H1 (cell line): ENCODE measurements around the gene ACTG2. TPM values are rescaled to one million over a fixed set of nuclear protein-coding genes. Genes with fewer than 3 reads are reported as not detected.

Experiments used
- CTCF ChIA-PET: fragments of 300-600 bp; sonication (Branson Sonifier 250); formaldehyde crosslinking; loops from one replicate; lab custom pipeline; 2021; ENCODE audit not compliant: partially characterized antibody; lab: Charles Lee
- POLR2A ChIA-PET: fragments of 300-600 bp; sonication (Branson Sonifier 250); formaldehyde crosslinking; loops from one replicate; lab custom pipeline; 2021; ENCODE audit warnings: inconsistent platforms; ENCODE audit not compliant: partially characterized antibody; lab: Charles Lee
- DNase-seq, 2 experiments: peaks; one replicate each; pipeline versions ENCODE4 v3.0.0 to v3.0.0-alpha.2; 2010 to 2022; ENCODE audit warnings: low spot score in 2 of 2, low read depth in 1 of 2, mixed read lengths in 1 of 2
- FAIRE-seq: peaks from 2 replicates; lab custom pipeline; 2011; peaks lifted over from hg19 to GRCh38; lab: Jason Lieb, UNC
- H2AFZ ChIP-seq: 2 replicates; pipeline ENCODE4 v1.8.1; 2012; ENCODE audit warnings: low read length, inconsistent platforms
- H2AK5ac ChIP-seq: 2 replicates; pipeline ENCODE4 v1.6.1; 2013; ENCODE audit warnings: low read depth, low read length
- H2BK120ac ChIP-seq: replicated peaks from 2 replicates; pipeline ENCODE3; 2013; ENCODE audit warnings: low read depth, low read length, inconsistent platforms
- H2BK12ac ChIP-seq: 2 replicates; pipeline ENCODE4 v1.6.1; 2013; ENCODE audit warnings: low read depth, low read length
- H2BK15ac ChIP-seq: 2 replicates; pipeline ENCODE4 v1.6.1; 2013; ENCODE audit warnings: low read length
- H2BK20ac ChIP-seq: 2 replicates; pipeline ENCODE4 v1.6.1; 2013; ENCODE audit warnings: low read length
- H2BK5ac ChIP-seq: 2 replicates; pipeline ENCODE4 v1.6.1; 2013; ENCODE audit warnings: low read depth, low read length
- H3K14ac ChIP-seq: 2 replicates; pipeline ENCODE4 v1.6.1; 2013; ENCODE audit warnings: inconsistent platforms; ENCODE audit not compliant: insufficient read length
- H3K18ac ChIP-seq: 2 replicates; pipeline ENCODE4 v1.6.1; 2013; ENCODE audit warnings: low read length; ENCODE audit errors: extremely low read depth
- H3K23ac ChIP-seq: 2 replicates; pipeline ENCODE4 v1.6.1; 2013; ENCODE audit warnings: inconsistent platforms; ENCODE audit not compliant: insufficient read length
- H3K23me2 ChIP-seq: 2 replicates; pipeline ENCODE4 v1.6.1; 2013; ENCODE audit warnings: low read depth, low read length
- H3K27ac ChIP-seq: 2 replicates; pipeline ENCODE4 v1.6.1; 2011; ENCODE audit warnings: low read depth, low read length, inconsistent platforms
- H3K27me3 ChIP-seq, 4 experiments: replicated peaks in 1 of 4; 1 replicate in 1 of 4; 2 replicates in 3 of 4; pipeline versions ENCODE4 v1.6.1 to v1.8.1; 2011 to 2013; ENCODE audit warnings: low read length in 3 of 4, mild to moderate bottlenecking in 3 of 4, inconsistent platforms in 2 of 4, mixed read lengths in 2 of 4, moderate library complexity in 1 of 4; ENCODE audit not compliant: control insufficient read depth in 3 of 4, insufficient read depth in 3 of 4; ENCODE audit errors: extremely low read depth in 1 of 4
- H3K36me3 ChIP-seq, 4 experiments: 2 replicates each; pipeline versions ENCODE4 v1.6.1 to v1.8.1; 2011 to 2013; ENCODE audit warnings: mild to moderate bottlenecking in 4 of 4, low read length in 3 of 4, moderate library complexity in 2 of 4, control low read depth in 1 of 4, inconsistent platforms in 1 of 4; ENCODE audit not compliant: insufficient read depth in 4 of 4, control insufficient read depth in 2 of 4
- H3K4ac ChIP-seq: replicated peaks from 2 replicates; pipeline ENCODE3; 2013; ENCODE audit warnings: low read length, low read depth, mixed read lengths, inconsistent platforms; ENCODE audit not compliant: insufficient read length
- H3K4me1 ChIP-seq, 4 experiments: replicated peaks in 1 of 4; 1 replicate in 1 of 4; 2 replicates in 3 of 4; pipeline versions ENCODE4 v1.6.1 to v1.8.1; 2011 to 2013; ENCODE audit warnings: low read length in 3 of 4, inconsistent platforms in 2 of 4, mixed read lengths in 1 of 4; ENCODE audit not compliant: insufficient read depth in 4 of 4, control insufficient read depth in 3 of 4
- H3K4me2 ChIP-seq, 2 experiments: 2 replicates each; pipeline versions ENCODE4 v1.6.1 to v1.8.1; 2011 to 2013; ENCODE audit warnings: low read depth in 2 of 2, low read length in 2 of 2, control low read depth in 1 of 2, inconsistent platforms in 1 of 2, mild to moderate bottlenecking in 1 of 2; ENCODE audit not compliant: insufficient read depth in 1 of 2
- H3K4me3 ChIP-seq, 4 experiments: fragments of 200-600, 300-600 bp in 1 of 4; sonication (generic), shearing (Covaris generic), sonication (Bioruptor Twin) in 1 of 4; 2 replicates each; pipeline versions ENCODE4 v1.5.1 to v1.8.1; 2011 to 2016; ENCODE audit warnings: low read length in 4 of 4, low read depth in 3 of 4, control low read depth in 2 of 4, inconsistent platforms in 2 of 4, mild to moderate bottlenecking in 2 of 4, mixed read lengths in 1 of 4, moderate library complexity in 1 of 4; ENCODE audit not compliant: insufficient read depth in 2 of 4; ENCODE audit errors: extremely low read depth in 1 of 4
- H3K56ac ChIP-seq: replicated peaks from 2 replicates; pipeline ENCODE3; 2013; ENCODE audit warnings: low read depth, mild to moderate bottlenecking, mixed read lengths, low read length, inconsistent platforms; ENCODE audit not compliant: insufficient read length
- H3K79me1 ChIP-seq: 2 replicates; pipeline ENCODE4 v1.6.1; 2013; ENCODE audit warnings: low read depth, low read length, control low read depth
- H3K79me2 ChIP-seq, 2 experiments: 2 replicates each; pipeline versions ENCODE4 v1.6.1 to v1.8.1; 2012 to 2013; ENCODE audit warnings: low read length in 2 of 2, mild to moderate bottlenecking in 2 of 2, inconsistent platforms in 1 of 2; ENCODE audit not compliant: insufficient read depth in 2 of 2, control insufficient read depth in 1 of 2
- H3K9ac ChIP-seq, 4 experiments: replicated peaks in 1 of 4; 1 replicate in 1 of 4; 2 replicates in 3 of 4; pipeline versions ENCODE4 v1.6.1 to v1.8.1; 2011 to 2013; ENCODE audit warnings: low read depth in 3 of 4, low read length in 3 of 4, control low read depth in 2 of 4, mild to moderate bottlenecking in 2 of 4, moderate library complexity in 2 of 4, inconsistent platforms in 1 of 4; ENCODE audit errors: extremely low read depth in 1 of 4
- H3K9me3 ChIP-seq, 2 experiments: 2 replicates each; pipeline versions ENCODE4 v1.6.1 to v1.8.1; 2012 to 2013; ENCODE audit warnings: mild to moderate bottlenecking in 2 of 2, moderate library complexity in 2 of 2, control low read depth in 1 of 2, inconsistent platforms in 1 of 2, low read depth in 1 of 2, low read length in 1 of 2, mixed read lengths in 1 of 2; ENCODE audit not compliant: insufficient read depth in 2 of 2
- H4K20me1 ChIP-seq, 2 experiments: replicated peaks in 1 of 2; 2 replicates each; pipeline versions ENCODE3 to v1.8.1; 2011 to 2013; ENCODE audit warnings: inconsistent platforms in 2 of 2, low read length in 2 of 2, mild to moderate bottlenecking in 1 of 2; ENCODE audit not compliant: insufficient read depth in 2 of 2, control insufficient read depth in 1 of 2
- H4K5ac ChIP-seq: 2 replicates; pipeline ENCODE4 v1.6.1; 2013; ENCODE audit warnings: low read length, low read depth, mixed read lengths, inconsistent platforms; ENCODE audit not compliant: insufficient read length
- H4K8ac ChIP-seq: 2 replicates; pipeline ENCODE4 v1.8.0; 2013; ENCODE audit warnings: mild to moderate bottlenecking, moderate library complexity, low read length, inconsistent platforms; ENCODE audit not compliant: insufficient read depth; ENCODE audit errors: extremely low read depth
- H4K91ac ChIP-seq: replicated peaks from 2 replicates; pipeline ENCODE3; 2013; ENCODE audit warnings: low read length, mixed read lengths, inconsistent platforms; ENCODE audit not compliant: insufficient read length
- CTCF ChIP-seq, 3 experiments: IDR thresholded peaks; 1 replicate in 2 of 3; 2 replicates in 1 of 3; pipeline versions ENCODE4 v1.5.1 to v1.6.1; 2011; ENCODE audit warnings: low read length in 3 of 3, mild to moderate bottlenecking in 3 of 3, inconsistent platforms in 2 of 3, low read depth in 1 of 3, moderate library complexity in 1 of 3; ENCODE audit not compliant: insufficient read depth in 1 of 3; ENCODE audit errors: control extremely low read depth in 1 of 3
- KDM1A ChIP-seq: fragments of 200-600, 300-600 bp; sonication (generic); IDR thresholded peaks from 2 replicates; pipeline ENCODE4 v1.7.1; 2016; ENCODE audit warnings: mild to moderate bottlenecking, low read length, borderline replicate concordance
- KDM4A ChIP-seq: IDR thresholded peaks from one replicate; pipeline ENCODE4 v1.7.1; 2012; ENCODE audit warnings: low read depth, mild to moderate bottlenecking, moderate library complexity, low read length, inconsistent platforms; ENCODE audit not compliant: severe bottlenecking
- RBBP5 ChIP-seq: IDR thresholded peaks from 2 replicates; pipeline ENCODE4 v1.7.1; 2012; ENCODE audit warnings: low read depth, mild to moderate bottlenecking, inconsistent platforms, low read length, moderate library complexity, borderline replicate concordance
- TAF1 ChIP-seq: IDR thresholded peaks from 2 replicates; pipeline ENCODE4 v1.6.1; 2011; ENCODE audit warnings: mild to moderate bottlenecking, low read depth, low read length
- TEAD4 ChIP-seq: IDR thresholded peaks from 2 replicates; pipeline ENCODE4 v1.6.1; 2012; ENCODE audit warnings: low read depth, low read length, inconsistent platforms, mixed read lengths
- WGBS, 2 experiments: shearing (Covaris generic) in 1 of 2; methylation state at CpG; one replicate each; pipeline versions ENCODE4 v1.1.6 to v1.1.7; 2013 to 2015; ENCODE audit warnings: low lambda C conversion rate in 2 of 2, mixed read lengths in 2 of 2, inconsistent platforms in 1 of 2, low coverage in 1 of 2, missing lambda C conversion rate in 1 of 2; ENCODE audit not compliant: insufficient replicate concordance in 2 of 2, insufficient coverage in 1 of 2, insufficient read length in 1 of 2; ENCODE audit errors: extremely low coverage in 1 of 2, missing lambda C conversion rate in 1 of 2; 5-methylcytosine and 5-hydroxymethylcytosine counted together
- polyA plus RNA-seq, 7 experiments: library from polyadenylated mRNA; depleted of rRNA in 3 of 7; stranded (reverse) in 5 of 7; unstranded in 2 of 7; fragments of >200 nt in 5 of 7; fragments of 200-250 nt in 2 of 7; gene quantifications; 1 replicate in 5 of 7; 2 replicates in 1 of 7; 4 replicates in 1 of 7; pipeline versions ENCODE4 v1.2.1 to v1.2.3, GENCODE V29; 2011 to 2013; ENCODE audit warnings: missing spikeins in 2 of 7, mixed read lengths in 2 of 7
- total RNA-seq: library from RNA; stranded (reverse); fragmentation: NEBNext Ultra II Directional; extraction: Animal tissue kit (Norgen Biotek cat#: 25700); gene quantifications from 2 replicates; pipeline ENCODE4 v1.2.1, GENCODE V29; 2021

ACTG2 gene
- total and polyA plus RNA-seq, 2 of the 8 experiments (the other 6 are each of a cell fraction or from before 2014, with no cell fraction given) = 6.2 to 13.7 TPM

GRCh38 chr2:73885406-73885805 is 7.4 kb upstream of the ACTG2 start:
- no peaks in the 10 kb centered on the region for H3K23me2 ChIP-seq
- H4K91ac ChIP-seq = no peak overlapping the region
- no peaks in the 10 kb centered on the region for H3K36me3 ChIP-seq
- no peaks in the 10 kb centered on the region for H4K20me1 ChIP-seq
- no peaks in the 10 kb centered on the region for H3K27me3 ChIP-seq
- no peak overlapping the region for H4K5ac ChIP-seq
- no peak overlapping the region for H3K14ac ChIP-seq
- H3K79me2 ChIP-seq = no peaks in the 10 kb centered on the region
- no peak overlapping the region for H2AK5ac ChIP-seq
- no peak overlapping the region for H3K56ac ChIP-seq
- no peak overlapping the region for H3K4ac ChIP-seq
- H2BK15ac ChIP-seq = no peak overlapping the region
- H3K4me1 ChIP-seq = no peaks in the 10 kb centered on the region
- no peak overlapping the region for H3K18ac ChIP-seq
- WGBS, 2 experiments = 64% methylated on average over 2 of the region's 2 CpGs; no CpG with 5 or more reads in 1 of the 2 experiments
- no peak overlapping the region for H3K27ac ChIP-seq
- H3K4me2 ChIP-seq = no peak overlapping the region
- no peak overlapping the region for H2AFZ ChIP-seq
- POLR2A ChIA-PET = no interaction called here
- H3K23ac ChIP-seq = no peak overlapping the region
- CTCF ChIA-PET = interaction anchor here (0.7 to 0.9 kb wide), 2 partner anchors 10 to 265 kb away, joined by 3 to 5 read pairs; no protein-coding TSS in a partner anchor
- no peak overlapping the region for H2BK5ac ChIP-seq
- DNase-seq (no peak), FAIRE-seq (no peak)
- H3K9me3 ChIP-seq = no peaks in the 10 kb centered on the region
- H4K8ac ChIP-seq = no peak overlapping the region
- no peak overlapping the region for H3K9ac ChIP-seq
- no peak overlapping the region for H2BK120ac ChIP-seq
- H2BK20ac ChIP-seq = no peak overlapping the region
- no peaks in the 10 kb centered on the region for H3K79me1 ChIP-seq
- H2BK12ac ChIP-seq = no peak overlapping the region
- H3K4me3 ChIP-seq = no peak overlapping the region
- TF ChIP-seq TAF1 = no peak
- TF ChIP-seq RBBP5 = no peak
- TF ChIP-seq KDM4A = no peak
- no peak for TF ChIP-seq TEAD4
- TF ChIP-seq CTCF (IDR thresholded peaks at IDR 0.05; ENCODE audit: control extremely low read depth in 1 of 3, insufficient read depth in 1 of 3, low read depth in 1 of 3, low read length in 3 of 3) = no peak
- TF ChIP-seq KDM1A = no peak
